K562 (cell line): ENCODE measurements around the gene CFAP20DC. TPM values are rescaled to one million over a fixed set of nuclear protein-coding genes. Genes with fewer than 3 reads are reported as not detected.
A peak's percentile ranks its signal among the peaks of the same experiment; 100 is the strongest.

Experiments
- ATAC-seq: fragments of 200-7000 bp; cut with Tn5 transposase; 3 replicates; pipeline ENCODE4 v1.9.1; 2020; ENCODE audit warnings: moderate library complexity
- BruUV-seq: library from RNA; stranded (reverse); fragments of 400-500 nt; replicated peaks from 2 replicates; lab custom pipeline; 2021; lab: Mats Ljungman, UMichigan
- CTCF ChIA-PET: fragments of 300-600 bp; formaldehyde crosslinking; extraction: SDS; loops from one replicate; lab custom pipeline; 2021; ENCODE audit warnings: low intra/inter-chr PET ratio; lab: Yijun Ruan, JAX
- POLR2A ChIA-PET: fragments of 300-600, 350-650 bp; sonication (Branson Sonifier 250); formaldehyde crosslinking; extraction: SDS; loops from one replicate; lab custom pipeline; 2021; ENCODE audit warnings: antibody characterized with exemption, inconsistent platforms; lab: Yijun Ruan, JAX
- DNase-seq, 4 experiments: peaks; one replicate each; pipeline versions ENCODE4 v3.0.0 to v3.0.0-alpha.2; 2011 to 2018; ENCODE audit warnings: low spot score in 3 of 4, mixed read lengths in 3 of 4; ENCODE audit errors: extremely low read depth in 1 of 4
- FAIRE-seq: peaks from 2 replicates; lab custom pipeline; 2011; peaks lifted over from hg19 to GRCh38; lab: Jason Lieb, UNC
- H2AFZ ChIP-seq: 2 replicates; pipeline ENCODE4 v1.6.0; 2011; ENCODE audit warnings: low read depth, low read length, control low read depth, inconsistent platforms
- H3K27ac ChIP-seq: fragments of 200-600 bp; 3 replicates; pipeline ENCODE4 v1.8.0; 2011; ENCODE audit warnings: low read depth, mild to moderate bottlenecking, control low read depth, inconsistent platforms, low read length, moderate library complexity, mixed read lengths; ENCODE audit errors: extremely low read depth
- H3K27me3 ChIP-seq, 2 experiments: fragments of 300-600 bp in 1 of 2; 2 replicates in 1 of 2; 3 replicates in 1 of 2; pipeline versions ENCODE4 v1.6.0 to v1.8.0; 2011; ENCODE audit warnings: inconsistent platforms in 2 of 2, low read length in 2 of 2, mild to moderate bottlenecking in 1 of 2, mixed read lengths in 1 of 2, moderate library complexity in 1 of 2; ENCODE audit not compliant: control insufficient read depth in 2 of 2, insufficient read depth in 2 of 2
- H3K36me3 ChIP-seq: fragments of 300-600 bp; 3 replicates; pipeline ENCODE4 v1.8.0; 2011; ENCODE audit warnings: mild to moderate bottlenecking, low read length, inconsistent platforms; ENCODE audit not compliant: control insufficient read depth, insufficient read depth
- H3K4me1 ChIP-seq, 2 experiments: fragments of 200-600 bp in 1 of 2; replicated peaks in 1 of 2; 2 replicates in 1 of 2; 3 replicates in 1 of 2; pipeline versions ENCODE4 v1.5.1 to v1.8.0; 2011; ENCODE audit warnings: inconsistent platforms in 2 of 2, low read length in 2 of 2, mild to moderate bottlenecking in 1 of 2, mixed read lengths in 1 of 2, moderate library complexity in 1 of 2; ENCODE audit not compliant: control insufficient read depth in 2 of 2, insufficient read depth in 2 of 2
- H3K4me2 ChIP-seq: 2 replicates; pipeline ENCODE4 v1.6.1; 2011; ENCODE audit warnings: low read length, control low read depth, inconsistent platforms, mixed read lengths; ENCODE audit not compliant: insufficient read depth
- H3K4me3 ChIP-seq: fragments of 200-600 bp; sonication (generic), shearing (Covaris generic); 2 replicates; pipeline ENCODE4 v1.5.1; 2016; ENCODE audit warnings: control low read depth, inconsistent platforms
- H3K79me2 ChIP-seq: fragments of 200-600 bp; 3 replicates; pipeline ENCODE4 v1.8.0; 2011; ENCODE audit warnings: low read length, inconsistent platforms; ENCODE audit not compliant: control insufficient read depth, insufficient read depth
- H3K9ac ChIP-seq, 2 experiments: 2 replicates each; pipeline versions ENCODE4 v1.6.0 to v1.6.1; 2011; ENCODE audit warnings: low read depth in 2 of 2, low read length in 2 of 2, control low read depth in 1 of 2, inconsistent platforms in 1 of 2, mild to moderate bottlenecking in 1 of 2, mixed read lengths in 1 of 2; ENCODE audit not compliant: insufficient read depth in 1 of 2
- H3K9me1 ChIP-seq: one replicate; pipeline ENCODE4 v1.6.0; 2011; ENCODE audit warnings: inconsistent platforms, mild to moderate bottlenecking, low read length, moderate library complexity; ENCODE audit not compliant: control insufficient read depth, insufficient read depth
- H3K9me3 ChIP-seq: replicated peaks from 2 replicates; pipeline ENCODE4 v1.5.1; 2011; ENCODE audit warnings: low read depth, low read length, inconsistent platforms; ENCODE audit not compliant: control insufficient read depth, insufficient read depth
- H4K20me1 ChIP-seq: replicated peaks from 2 replicates; pipeline ENCODE4 v1.6.1; 2011; ENCODE audit warnings: low read length, inconsistent platforms, mixed read lengths; ENCODE audit not compliant: control insufficient read depth, insufficient read depth
- ELF1 ChIP-seq: fragments of 200-800 bp; sonication (Bioruptor generic); IDR thresholded peaks from 2 replicates; pipeline ENCODE4 v1.6.1; 2016; ENCODE audit warnings: missing genetic modification characterization, missing compliant biosample characterization
- HSF4 ChIP-seq: fragments of 250-450 bp; sonication (Bioruptor Pico); IDR thresholded peaks from 2 replicates; pipeline ENCODE4 v2.1.2; 2022; ENCODE audit warnings: mild to moderate bottlenecking, moderate library complexity, borderline replicate concordance
- ZFP1 ChIP-seq: fragments of 450-650 bp; formaldehyde crosslinking; IDR thresholded peaks from 2 replicates; pipeline ENCODE4 v1.4.0; 2020; ENCODE audit warnings: mild to moderate bottlenecking, mixed read lengths
- ZNF695 ChIP-seq: fragments of 450-650 bp; formaldehyde crosslinking; IDR thresholded peaks from 2 replicates; pipeline ENCODE4 v1.4.0; 2020; ENCODE audit warnings: mild to moderate bottlenecking, moderate library complexity
- WGBS: fragments of 100-300 bp; shearing (Covaris generic); methylation state at CpG from one replicate; pipeline ENCODE4 v1.1.6; 2016; ENCODE audit warnings: low coverage, mixed read lengths; ENCODE audit not compliant: insufficient coverage; ENCODE audit errors: missing lambda C conversion rate; 5-methylcytosine and 5-hydroxymethylcytosine counted together
- in situ Hi-C: fragments of 300-500 bp; cut with MboI; formaldehyde crosslinking; loops from 4 replicates; pipeline ENCODE4 v1.15.0; 2018; ENCODE audit warnings: inconsistent platforms, mixed read lengths
- intact Hi-C: fragments of 100-400 bp; cut with micrococcal nuclease; formaldehyde crosslinking; loops from 2 replicates; pipeline ENCODE4 v1.14.2; 2022
- polyA plus RNA-seq, 8 experiments: library from polyadenylated mRNA; depleted of rRNA in 4 of 8; stranded (reverse) in 5 of 8; unstranded in 3 of 8; fragments of >200 nt; fragmentation: Nextera tagmentation in 2 of 8; fragmentation: Illumina TruSeq in 1 of 8; extraction: Ambion mirVana in 2 of 8; extraction: Trizol in 1 of 8; gene quantifications; 2 replicates each; pipeline versions ENCODE4 v1.2.1 to v1.2.3, GENCODE V29; 2011 to 2014; ENCODE audit warnings: inconsistent platforms in 1 of 8, missing spikeins in 1 of 8
- total RNA-seq, 7 experiments: library from RNA; depleted of rRNA in 6 of 7; stranded (reverse); fragments of >200 nt in 6 of 7; fragmentation: Illumina TruSeq in 2 of 7; extraction: Trizol in 2 of 7; gene quantifications; 2 replicates each; pipeline versions ENCODE4 v1.2.1 to v1.2.3, GENCODE V29; 2011 to 2021; ENCODE audit warnings: low replicate concordance in 1 of 7
- TF ChIP-seq, protein P1 (sequence below), 3 experiments: IDR thresholded peaks in 2 of 3; conservative IDR thresholded peaks in 1 of 3; 2 replicates each; pipeline ENCODE4 v1.5.1; 2011 to 2012; ENCODE audit warnings: low read length in 3 of 3, mild to moderate bottlenecking in 3 of 3, control low read depth in 2 of 3, improper control_type of control experiment in 1 of 3, inconsistent platforms in 1 of 3, low read depth in 1 of 3, mixed read lengths in 1 of 3, moderate library complexity in 1 of 3; ENCODE audit not compliant: insufficient read depth in 2 of 3

The CFAP20DC gene
- total and polyA plus RNA-seq, 9 of the 15 experiments (the other 6 are each of a cell fraction or from before 2014, with no cell fraction given), result 1.6 to 5.9 (median 4.6) TPM

DNA sequence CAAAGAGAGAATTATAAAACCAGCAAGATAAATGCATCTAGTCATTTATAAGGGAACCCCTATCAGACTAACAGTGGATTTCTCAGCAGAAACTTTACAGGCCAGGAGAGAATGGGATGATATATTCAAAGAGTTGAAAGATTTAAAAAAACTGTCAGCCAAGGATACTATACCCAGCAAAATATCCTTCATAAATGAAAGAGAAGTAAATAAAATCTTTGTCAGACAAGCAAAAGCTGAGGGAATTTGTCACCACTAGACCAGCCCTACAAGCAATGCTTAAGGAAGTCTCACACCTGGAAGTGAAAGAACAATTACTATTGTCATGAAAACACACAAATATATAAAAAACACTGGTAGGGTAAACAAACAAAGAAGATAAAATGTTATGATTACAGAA, 269.9 kb downstream of the CFAP20DC start:
- POLR2A ChIA-PET, result interaction anchor here (0.6 kb wide), 1 partner anchor 93 kb away, joined by 3 read pairs; no protein-coding TSS in a partner anchor
- intact Hi-C loops (no loop called here), in situ Hi-C loops (no loop called here)
- Histone ChIP-seq H3K36me3 (no peaks in the 10 kb centered on the region), H3K4me1 (no peaks in the 10 kb centered on the region; a peak in 1 of 5 replicates), H3K27ac (no peak overlapping the region), H2AFZ (no peak overlapping the region), H3K4me3 (no peak overlapping the region), H3K9me1 (no peaks in the 10 kb centered on the region), H3K79me2 (no peaks in the 10 kb centered on the region), H4K20me1 (no peaks in the 10 kb centered on the region), H3K27me3 (no peaks in the 10 kb centered on the region), H3K9me3 (peaks cover 3% of the 10 kb centered on the region; the same call in 1 of the 2 replicates), H3K9ac (no peak overlapping the region), H3K4me2 (no peak overlapping the region)
- FAIRE-seq (no peak), DNase-seq (no peak), ATAC-seq (no peak)
- CTCF ChIA-PET, result no interaction called here
- no TSS peak for BruUV-seq
- TF ChIP-seq ELF1 (tag), result no peak
- TF ChIP-seq ZFP1, result peak; percentile 68

DNA sequence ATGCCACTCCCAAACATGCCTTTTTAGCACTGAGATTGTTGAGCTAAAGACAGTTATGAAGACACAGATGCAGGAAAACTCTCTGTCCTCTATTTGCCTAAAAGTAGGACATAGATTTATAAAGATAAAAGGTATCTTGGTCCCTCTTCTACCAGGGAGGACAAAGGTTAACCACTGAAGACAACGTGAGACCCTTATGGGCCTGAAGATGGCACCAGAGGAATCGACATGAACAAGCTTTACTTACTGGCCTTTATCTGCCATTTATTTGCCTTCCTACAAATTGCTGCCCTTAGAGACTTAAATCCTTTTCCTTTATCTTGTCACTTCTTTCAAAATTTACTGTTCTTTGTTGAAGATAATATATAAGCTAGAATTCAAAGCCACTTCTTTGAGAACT, 273.6 kb downstream of the CFAP20DC start:
- intact Hi-C loops, result no loop called here
- TF ChIP-seq HSF4 (CRISPR knock-in tag) (no peak), ZNF695 (CRISPR knock-in tag) (no peak)
- TF ChIP-seq, protein P1, sequence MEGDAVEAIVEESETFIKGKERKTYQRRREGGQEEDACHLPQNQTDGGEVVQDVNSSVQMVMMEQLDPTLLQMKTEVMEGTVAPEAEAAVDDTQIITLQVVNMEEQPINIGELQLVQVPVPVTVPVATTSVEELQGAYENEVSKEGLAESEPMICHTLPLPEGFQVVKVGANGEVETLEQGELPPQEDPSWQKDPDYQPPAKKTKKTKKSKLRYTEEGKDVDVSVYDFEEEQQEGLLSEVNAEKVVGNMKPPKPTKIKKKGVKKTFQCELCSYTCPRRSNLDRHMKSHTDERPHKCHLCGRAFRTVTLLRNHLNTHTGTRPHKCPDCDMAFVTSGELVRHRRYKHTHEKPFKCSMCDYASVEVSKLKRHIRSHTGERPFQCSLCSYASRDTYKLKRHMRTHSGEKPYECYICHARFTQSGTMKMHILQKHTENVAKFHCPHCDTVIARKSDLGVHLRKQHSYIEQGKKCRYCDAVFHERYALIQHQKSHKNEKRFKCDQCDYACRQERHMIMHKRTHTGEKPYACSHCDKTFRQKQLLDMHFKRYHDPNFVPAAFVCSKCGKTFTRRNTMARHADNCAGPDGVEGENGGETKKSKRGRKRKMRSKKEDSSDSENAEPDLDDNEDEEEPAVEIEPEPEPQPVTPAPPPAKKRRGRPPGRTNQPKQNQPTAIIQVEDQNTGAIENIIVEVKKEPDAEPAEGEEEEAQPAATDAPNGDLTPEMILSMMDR (IDR thresholded peaks at IDR 0.05 in 2 of 3, conservative IDR thresholded peaks at IDR 0.05 in 1 of 3; ENCODE audit: insufficient read depth in 2 of 3, low read depth in 1 of 3, low read length in 3 of 3), result peak in 1 of 3 experiments; percentile 6; a peak in 1 of 6 replicates
- TF ChIP-seq, all 486 proteins: peak for 1

More for the DNA sequence above, 273.6 kb downstream of the CFAP20DC start:
- POLR2A ChIA-PET, result interaction anchor here (0.5 kb wide), 1 partner anchor 10 kb away, joined by 3 read pairs; no protein-coding TSS in a partner anchor
- H3K36me3 ChIP-seq, result no peaks in the 10 kb centered on the region
- H3K79me2 ChIP-seq, result no peaks in the 10 kb centered on the region
- FAIRE-seq (peak; percentile 29), ATAC-seq (no peak), DNase-seq (peak in 1 of 4 experiments; percentile 3)
- no peaks in the 10 kb centered on the region for H4K20me1 ChIP-seq
- H2AFZ ChIP-seq, result no peak overlapping the region
- CTCF ChIA-PET, result no interaction called here
- no TSS peak for BruUV-seq
- in situ Hi-C loops, result no loop called here
- no peak overlapping the region for H3K9ac ChIP-seq
- no peak overlapping the region for H3K4me3 ChIP-seq
- H3K4me2 ChIP-seq, result no peak overlapping the region
- no peaks in the 10 kb centered on the region for H3K27me3 ChIP-seq
- WGBS, result 16% methylated on average over 2 of the region's 2 CpGs
- no peak overlapping the region for H3K27ac ChIP-seq
- H3K9me3 ChIP-seq, result peaks cover 3% of the 10 kb centered on the region; the same call in 1 of the 2 replicates
- no peaks in the 10 kb centered on the region; a peak in 1 of 5 replicates for H3K4me1 ChIP-seq
- no peaks in the 10 kb centered on the region for H3K9me1 ChIP-seq
